ENCODE data around the gene INS.

DNA sequence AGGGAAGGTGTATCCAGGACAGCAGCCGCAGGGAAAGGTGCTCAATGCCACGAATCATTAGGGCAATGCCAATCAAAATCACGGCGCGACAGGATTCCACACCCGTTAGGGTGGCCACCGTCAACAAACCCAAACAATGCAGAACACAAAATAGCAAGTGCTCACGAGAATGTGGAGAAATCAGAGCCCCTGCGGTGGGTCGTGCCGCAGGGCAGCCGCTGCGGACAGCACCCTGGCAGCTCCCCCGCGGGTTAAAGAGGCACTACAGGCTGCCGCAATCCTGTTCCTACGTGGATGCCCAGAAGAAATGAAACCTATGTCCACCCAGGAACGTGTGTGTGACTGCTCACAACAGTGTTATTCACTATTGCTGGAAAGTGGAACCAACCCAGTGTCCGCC, 27.7 kb upstream of the INS start:
- TF ChIP-seq EP300 (IDR thresholded peaks at IDR 0.05) (no peak), POLR2A (IDR thresholded peaks at IDR 0.05) (no peak)
- TF ChIP-seq, protein P1, sequence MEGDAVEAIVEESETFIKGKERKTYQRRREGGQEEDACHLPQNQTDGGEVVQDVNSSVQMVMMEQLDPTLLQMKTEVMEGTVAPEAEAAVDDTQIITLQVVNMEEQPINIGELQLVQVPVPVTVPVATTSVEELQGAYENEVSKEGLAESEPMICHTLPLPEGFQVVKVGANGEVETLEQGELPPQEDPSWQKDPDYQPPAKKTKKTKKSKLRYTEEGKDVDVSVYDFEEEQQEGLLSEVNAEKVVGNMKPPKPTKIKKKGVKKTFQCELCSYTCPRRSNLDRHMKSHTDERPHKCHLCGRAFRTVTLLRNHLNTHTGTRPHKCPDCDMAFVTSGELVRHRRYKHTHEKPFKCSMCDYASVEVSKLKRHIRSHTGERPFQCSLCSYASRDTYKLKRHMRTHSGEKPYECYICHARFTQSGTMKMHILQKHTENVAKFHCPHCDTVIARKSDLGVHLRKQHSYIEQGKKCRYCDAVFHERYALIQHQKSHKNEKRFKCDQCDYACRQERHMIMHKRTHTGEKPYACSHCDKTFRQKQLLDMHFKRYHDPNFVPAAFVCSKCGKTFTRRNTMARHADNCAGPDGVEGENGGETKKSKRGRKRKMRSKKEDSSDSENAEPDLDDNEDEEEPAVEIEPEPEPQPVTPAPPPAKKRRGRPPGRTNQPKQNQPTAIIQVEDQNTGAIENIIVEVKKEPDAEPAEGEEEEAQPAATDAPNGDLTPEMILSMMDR (IDR thresholded peaks at IDR 0.05), result no peak

All from upper lobe of left lung (tissue), 4 donors.